H1 (cell line): Measurements from ENCODE around the gene ZRANB1.

Experiments
- CEBPB ChIP-seq: IDR thresholded peaks from 2 replicates; pipeline ENCODE4 v1.6.1; 2012; ENCODE audit warnings: low read depth, low read length
- CTCF ChIP-seq, 3 experiments: IDR thresholded peaks; 1 replicate in 2 of 3; 2 replicates in 1 of 3; pipeline versions ENCODE4 v1.5.1 to v1.6.1; 2011; ENCODE audit warnings: low read length in 3 of 3, mild to moderate bottlenecking in 3 of 3, inconsistent platforms in 2 of 3, low read depth in 1 of 3, moderate library complexity in 1 of 3; ENCODE audit not compliant: insufficient read depth in 1 of 3; ENCODE audit errors: control extremely low read depth in 1 of 3
- JUN ChIP-seq: IDR thresholded peaks from 2 replicates; pipeline ENCODE4 v1.6.1; 2011; ENCODE audit warnings: low read depth, mild to moderate bottlenecking, improper control_type of control experiment, low read length

- TF ChIP-seq CTCF (IDR thresholded peaks at IDR 0.05; ENCODE audit: control extremely low read depth in 1 of 3, insufficient read depth in 1 of 3, low read depth in 1 of 3, low read length in 3 of 3) (no peak), CEBPB (no peak), JUN (no peak)
Measured at GRCh38 chr10:124902462-124902861, 39.5 kb upstream of the ZRANB1 start.
